GM12878 (cell line): Measurements from ENCODE around the gene CARD19. TPM values are rescaled to one million over a fixed set of nuclear protein-coding genes. Genes with fewer than 3 reads are reported as not detected.

Experiments used
- ATAC-seq: fragments of 200-7000 bp; cut with Tn5 transposase; 3 replicates; pipeline ENCODE4 v1.9.1; 2020; ENCODE audit warnings: mild to moderate bottlenecking, moderate library complexity
- BruUV-seq: library from RNA; stranded (reverse); fragments of 400-500 nt; replicated peaks from 2 replicates; lab custom pipeline; 2021; lab: Mats Ljungman, UMichigan
- CTCF ChIA-PET: fragments of 300-600 bp; sonication (Branson Sonifier 250); formaldehyde crosslinking; extraction: SDS; loops from one replicate; lab custom pipeline; 2021; ENCODE audit warnings: inconsistent platforms; lab: Yijun Ruan, JAX
- POLR2A ChIA-PET: fragments of 350-600 bp; formaldehyde crosslinking; extraction: SDS; loops from one replicate; lab custom pipeline; 2021; ENCODE audit warnings: inconsistent platforms; lab: Charles Lee
- RAD21 ChIA-PET: fragments of 300-600 bp; sonication (Branson Sonifier 250); formaldehyde crosslinking; loops from one replicate; lab custom pipeline; 2023; ENCODE audit warnings: antibody characterized with exemption; ENCODE audit not compliant: unreplicated experiment; lab: Charles Lee
- SMC1A ChIA-PET: fragments of 300-600 bp; sonication (Branson Sonifier 250); formaldehyde crosslinking; loops from one replicate; lab custom pipeline; 2023; ENCODE audit not compliant: unreplicated experiment, uncharacterized antibody; lab: Charles Lee
- DNase-seq: peaks from one replicate; pipeline ENCODE4 v3.0.0-alpha.2; 2011; ENCODE audit warnings: low read depth, low spot score
- FAIRE-seq: peaks from 3 replicates; lab custom pipeline; 2011; peaks lifted over from hg19 to GRCh38; lab: Jason Lieb, UNC
- H2AFZ ChIP-seq: 2 replicates; pipeline ENCODE4 v1.6.0; 2011; ENCODE audit warnings: low read depth, low read length, control low read depth; ENCODE audit not compliant: control insufficient read depth
- H3K27ac ChIP-seq: 2 replicates; pipeline ENCODE4 v1.5.1; 2011; ENCODE audit warnings: control low read depth; ENCODE audit not compliant: control insufficient read depth, insufficient read depth
- H3K27me3 ChIP-seq, 2 experiments: replicated peaks in 1 of 2; 2 replicates each; pipeline versions ENCODE4 v1.6.0 to v1.6.1; 2011; ENCODE audit warnings: low read length in 1 of 2; ENCODE audit not compliant: control insufficient read depth in 2 of 2, insufficient read depth in 2 of 2
- H3K36me3 ChIP-seq, 2 experiments: 2 replicates each; pipeline ENCODE4 v1.5.1; 2011; ENCODE audit warnings: low read length in 1 of 2; ENCODE audit not compliant: control insufficient read depth in 2 of 2, insufficient read depth in 2 of 2
- H3K4me1 ChIP-seq: 2 replicates; pipeline ENCODE4 v1.6.1; 2011; ENCODE audit warnings: mild to moderate bottlenecking, low read length, moderate library complexity, mixed read lengths; ENCODE audit not compliant: control insufficient read depth, insufficient read depth
- H3K4me2 ChIP-seq: 2 replicates; pipeline ENCODE4 v1.6.0; 2011; ENCODE audit warnings: control low read depth; ENCODE audit not compliant: control insufficient read depth, insufficient read depth
- H3K4me3 ChIP-seq: fragments of 200-600 bp; sonication (generic); 2 replicates; pipeline ENCODE4 v1.5.1; 2016
- H3K79me2 ChIP-seq: 2 replicates; pipeline ENCODE4 v1.6.0; 2011; ENCODE audit warnings: low read length; ENCODE audit not compliant: control insufficient read depth, insufficient read depth
- H3K9ac ChIP-seq: 2 replicates; pipeline ENCODE4 v1.8.0; 2011; ENCODE audit warnings: low read length, control low read depth, mixed read lengths; ENCODE audit not compliant: control insufficient read depth, insufficient read depth
- H3K9me3 ChIP-seq: replicated peaks from 3 replicates; pipeline ENCODE4 v1.5.1; 2011; ENCODE audit warnings: mild to moderate bottlenecking, low read length; ENCODE audit not compliant: control insufficient read depth, insufficient read depth
- H4K20me1 ChIP-seq: 2 replicates; pipeline ENCODE4 v1.6.0; 2011; ENCODE audit not compliant: control insufficient read depth, insufficient read depth
- BACH1 ChIP-seq: fragments of 450-650 bp; IDR thresholded peaks from 2 replicates; pipeline ENCODE4 v1.6.1; 2017; ENCODE audit warnings: mild to moderate bottlenecking, borderline replicate concordance
- BCLAF1 ChIP-seq: fragments of 450-650 bp; IDR thresholded peaks from 2 replicates; pipeline ENCODE4 v1.6.1; 2017; ENCODE audit warnings: antibody characterized with exemption, mild to moderate bottlenecking, moderate library complexity
- BMI1 ChIP-seq: fragments of 450-650 bp; IDR thresholded peaks from 2 replicates; pipeline ENCODE4 v1.6.1; 2016; ENCODE audit warnings: mild to moderate bottlenecking, moderate library complexity, borderline replicate concordance
- CBX3 ChIP-seq: fragments of 200-600 bp; sonication (generic); IDR thresholded peaks from 2 replicates; pipeline ENCODE4 v1.6.1; 2016; ENCODE audit warnings: low read depth, borderline replicate concordance
- E2F8 ChIP-seq: fragments of 450-650 bp; IDR thresholded peaks from 2 replicates; pipeline ENCODE4 v1.6.1; 2018; ENCODE audit warnings: mild to moderate bottlenecking, low read depth, moderate library complexity; ENCODE audit not compliant: partially characterized antibody
- HDGF ChIP-seq: fragments of 450-650 bp; IDR thresholded peaks from 2 replicates; pipeline ENCODE4 v1.6.1; 2016; ENCODE audit warnings: antibody characterized with exemption
- KLF5 ChIP-seq: fragments of 450-650 bp; IDR thresholded peaks from 2 replicates; pipeline ENCODE4 v1.6.1; 2014; ENCODE audit warnings: mild to moderate bottlenecking; ENCODE audit not compliant: partially characterized antibody
- MEF2A ChIP-seq: IDR thresholded peaks from 2 replicates; pipeline ENCODE4 v1.6.1; 2011; ENCODE audit warnings: low read depth, mild to moderate bottlenecking, low read length, moderate library complexity; ENCODE audit not compliant: insufficient read depth
- NR2C1 ChIP-seq: fragments of 450-650 bp; IDR thresholded peaks from 2 replicates; pipeline ENCODE4 v1.6.1; 2017; ENCODE audit warnings: antibody characterized with exemption, mild to moderate bottlenecking, moderate library complexity
- SMAD5 ChIP-seq: IDR thresholded peaks from 2 replicates; pipeline ENCODE4 v1.6.1; 2016; ENCODE audit warnings: antibody characterized with exemption, low read depth
- SRF ChIP-seq, 2 experiments: IDR thresholded peaks; 2 replicates each; pipeline ENCODE4 v1.6.1; 2011; ENCODE audit warnings: low read depth in 2 of 2, low read length in 2 of 2, mild to moderate bottlenecking in 1 of 2, moderate library complexity in 1 of 2
- TCF3 ChIP-seq: IDR thresholded peaks from 2 replicates; pipeline ENCODE4 v1.6.1; 2012; ENCODE audit warnings: low read depth, mild to moderate bottlenecking, low read length, borderline replicate concordance; ENCODE audit not compliant: insufficient read depth
- USF1 ChIP-seq: IDR thresholded peaks from 2 replicates; pipeline ENCODE4 v1.6.1; 2011; ENCODE audit warnings: borderline replicate concordance, low read depth, mild to moderate bottlenecking, moderate library complexity, mixed read lengths, low read length; ENCODE audit not compliant: insufficient read depth; ENCODE audit errors: extremely low read length
- ZNF384 ChIP-seq: IDR thresholded peaks from 2 replicates; pipeline ENCODE4 v1.6.1; 2012; ENCODE audit warnings: low read depth, mild to moderate bottlenecking, low read length, improper control_type of control experiment, borderline replicate concordance
- ZZZ3 ChIP-seq: IDR thresholded peaks from 2 replicates; pipeline ENCODE4 v1.6.1; 2011; ENCODE audit warnings: low read depth; ENCODE audit not compliant: control insufficient read depth, insufficient read length
- WGBS: methylation state at CpG from one replicate; pipeline ENCODE4 v1.1.6; 2016; ENCODE audit warnings: low lambda C conversion rate; ENCODE audit not compliant: insufficient replicate concordance, insufficient coverage; ENCODE audit errors: missing lambda C conversion rate; 5-methylcytosine and 5-hydroxymethylcytosine counted together
- in situ Hi-C: fragments of 300-500 bp; cut with MboI; formaldehyde crosslinking; loops from 9 replicates; pipeline ENCODE4 v1.14.3; 2018; ENCODE audit warnings: mixed read lengths
- intact Hi-C: fragments of 100-400 bp; cut with micrococcal nuclease; formaldehyde crosslinking; loops from one replicate; pipeline ENCODE4 v1.14.2; 2022; ENCODE audit not compliant: unreplicated experiment
- polyA plus RNA-seq, 11 experiments: library from polyadenylated mRNA; depleted of rRNA in 4 of 11; unstranded in 6 of 11; stranded (reverse) in 5 of 11; fragments of >200 nt; fragmentation: Nextera tagmentation in 4 of 11; fragmentation: Illumina TruSeq in 1 of 11; extraction: Ambion mirVana in 4 of 11; extraction: Trizol in 1 of 11; gene quantifications; 1 replicate in 1 of 11; 2 replicates in 10 of 11; pipeline versions ENCODE4 v1.2.1 to v1.2.3, GENCODE V29; 2011 to 2016; ENCODE audit warnings: inconsistent platforms in 2 of 11, missing spikeins in 2 of 11, low read depth in 1 of 11
- total RNA-seq, 4 experiments: library from RNA; depleted of rRNA in 3 of 4; stranded (reverse); fragments of >200 nt in 3 of 4; fragmentation: Illumina TruSeq in 1 of 4; extraction: Trizol in 1 of 4; gene quantifications; 2 replicates each; pipeline versions ENCODE4 v1.2.1 to v1.2.3, GENCODE V29; 2013 to 2021

CARD19 gene
- total and polyA plus RNA-seq, 10 of the 15 experiments (the other 5 are each of a cell fraction or from before 2014, with no cell fraction given) = 0.61 to 41.6 (median 19.9) TPM

- POLR2A ChIA-PET = interaction anchor here (0.7 to 3.3 kb wide), 7 partner anchors 10 to 35 kb away, joined by 3 to 13 read pairs (median 3); no protein-coding TSS in a partner anchor
- RAD21 ChIA-PET = interaction anchor here (0.5 to 2.6 kb wide), 4 partner anchors 28 to 135 kb away, joined by 3 to 13 read pairs (median 6); no protein-coding TSS in a partner anchor
Observed at GRCh38 chr9:93092251-93092991, 3.6 kb upstream of the CARD19 start.

More at GRCh38 chr9:93092251-93092991, 3.6 kb upstream of the CARD19 start:
- BruUV-seq = no TSS peak
- 87% methylated on average over 7 of the region's 7 CpGs for WGBS
- no peaks in the 10 kb centered on the region for H3K27me3 ChIP-seq
- H3K9me3 ChIP-seq = peaks cover 9% of the 10 kb centered on the region
- no peak overlapping the region for H3K4me3 ChIP-seq
- peak overlapping the region; percentile 99 for H3K27ac ChIP-seq
- H3K4me1 ChIP-seq = peaks cover 48% of the 10 kb centered on the region
- FAIRE-seq = no peak
- H2AFZ ChIP-seq = no peak overlapping the region
- in situ Hi-C loops (no loop called here), intact Hi-C loops (loop anchor here (5.0 kb wide), 1 partner anchor 90 kb away; no protein-coding TSS in a partner anchor)
- peaks cover 7% of the 10 kb centered on the region for H3K79me2 ChIP-seq
- CTCF ChIA-PET = interaction anchor here (1.1 to 1.9 kb wide), 3 partner anchors 16 to 106 kb away, joined by 3 to 10 read pairs (median 4); no protein-coding TSS in a partner anchor
- TF ChIP-seq HDGF (no peak), BMI1 (no peak), BACH1 (no peak), SMAD5 (no peak), BCLAF1 (no peak), MEF2A (no peak), ZNF384 (no peak), E2F8 (no peak), ZZZ3 (no peak), SRF (IDR thresholded peaks at IDR 0.05; ENCODE audit: low read depth in 2 of 2, low read length in 2 of 2) (no peak), CBX3 (no peak), KLF5 (no peak), USF1 (no peak), TCF3 (no peak), NR2C1 (no peak)
- TF ChIP-seq, all 136 proteins: peak for 0
- SMC1A ChIA-PET = interaction anchor here (0.6 to 3.1 kb wide), 5 partner anchors 28 to 402 kb away, joined by 3 to 14 read pairs (median 3); no protein-coding TSS in a partner anchor
- ATAC-seq (no peak), DNase-seq (no peak)
- Histone ChIP-seq H3K9ac (peak overlapping the region; percentile 57; the same call in 1 of the 2 replicates), H3K36me3 (no peaks in the 10 kb centered on the region; a peak in 1 of 4 replicates), H4K20me1 (no peaks in the 10 kb centered on the region), H3K4me2 (peak overlapping the region; percentile 95)
